Left lung (tissue), 10 donors: ENCODE data around the gene TRIM69. TPM values are rescaled to one million over a fixed set of nuclear protein-coding genes. Genes with fewer than 3 reads are reported as not detected.

Experiments
- ATAC-seq: fragments of 200-7000 bp; cut with Tn5 transposase; one replicate; pipeline ENCODE4 v1.9.1; 2020; ENCODE audit warnings: moderate library complexity
- DNase-seq, 4 donors: peaks; one replicate each; pipeline ENCODE4 v3.0.0-alpha.2; 2013 to 2020
- H3K27ac ChIP-seq, 2 donors: fragments of 200-600 bp; sonication (generic) in 1 of 2; one replicate each; pipeline versions ENCODE4 v1.5.0 to v1.8.0; 2020 to 2021
- H3K27me3 ChIP-seq, 2 donors: fragments of 200-600 bp; sonication (generic) in 1 of 2; one replicate each; pipeline versions ENCODE4 v1.5.0 to v1.8.0; 2020 to 2021
- H3K36me3 ChIP-seq, 2 donors: fragments of 200-600 bp; sonication (generic) in 1 of 2; one replicate each; pipeline versions ENCODE4 v1.5.0 to v1.8.0; 2020 to 2021
- H3K4me1 ChIP-seq, 2 donors: fragments of 200-600 bp; one replicate each; pipeline ENCODE4 v1.8.0; 2021
- H3K4me3 ChIP-seq, 2 donors: fragments of 200-600 bp; sonication (generic) in 1 of 2; one replicate each; pipeline versions ENCODE4 v1.5.0 to v1.8.0; 2020 to 2021; ENCODE audit warnings: mild to moderate bottlenecking in 1 of 2
- H3K9me3 ChIP-seq, 2 donors: fragments of 200-600 bp; sonication (generic) in 1 of 2; one replicate each; pipeline versions ENCODE4 v1.5.0 to v1.8.0; 2020 to 2021
- CTCF ChIP-seq, 2 donors: fragments of 200-600 bp; sonication (generic) in 1 of 2; IDR thresholded peaks; one replicate each; pipeline versions ENCODE4 v1.5.0 to v1.8.0; 2021; ENCODE audit warnings: antibody characterized with exemption in 2 of 2
- intact Hi-C, 2 donors: fragments of 100-400 bp; cut with DNase I; formaldehyde crosslinking; loops; one replicate each; pipeline versions ENCODE4 v1.11.2 to v1.14.2; 2022
- polyA plus RNA-seq, 6 donors: library from polyadenylated mRNA; unstranded; fragments of 120-200 nt; gene quantifications; one replicate each; pipeline ENCODE4 v1.2.1, GENCODE V29; 2013; ENCODE audit not compliant: insufficient read length in 6 of 6
- total RNA-seq, 2 donors: library from RNA; stranded (reverse); fragmentation: NEBNext Ultra II Directional; extraction: Animal tissue kit (Norgen Biotek cat#: 25700); gene quantifications; one replicate each; pipeline ENCODE4 v1.2.1, GENCODE V29; 2021
- donor health status: DM: no; HTN: yes; CAD: no.
- donor health status: DM: no; HTN: no; CAD: no.

The TRIM69 gene
- total and polyA plus RNA-seq, 8 donors = 15.5 to 30.8 (median 23.5) TPM

- Histone ChIP-seq H3K4me3 (peak overlapping the region; percentile 62 to 92), H3K9me3 (no peaks in the 10 kb centered on the region), H3K27ac (peak overlapping the region; percentile 98 to 100), H3K27me3 (no peaks in the 10 kb centered on the region), H3K36me3 (peaks cover 0 to 47% of the 10 kb centered on the region in 2 donors), H3K4me1 (peaks cover 18 to 59% of the 10 kb centered on the region in 2 donors)
- intact Hi-C loops = no loop called here
- no peak for TF ChIP-seq CTCF (IDR thresholded peaks at IDR 0.05)
- DNase-seq = peak; percentile 76 to 91 (median 79)
- ATAC-seq = peak; percentile 67
Measured at GRCh38 chr15:44712346-44713005, 23.9 kb upstream of the TRIM69 start.

- Histone ChIP-seq H3K27ac (peak overlapping the region; percentile 98 to 100), H3K4me3 (peak overlapping the region; percentile 62 to 92), H3K27me3 (no peaks in the 10 kb centered on the region), H3K4me1 (peaks cover 18 to 67% of the 10 kb centered on the region in 2 donors), H3K9me3 (no peaks in the 10 kb centered on the region), H3K36me3 (peaks cover 0 to 55% of the 10 kb centered on the region in 2 donors)
- ATAC-seq (no peak), DNase-seq (no peak)
- no peak for TF ChIP-seq CTCF (IDR thresholded peaks at IDR 0.05)
- intact Hi-C loops = no loop called here
Measured at GRCh38 chr15:44713006-44713966, 23.0 kb upstream of the TRIM69 start.

GRCh38 chr15:44715142-44715796, 21.1 kb upstream of the TRIM69 start:
- intact Hi-C loops = no loop called here
- H3K9me3 ChIP-seq = no peaks in the 10 kb centered on the region
- peaks cover 24 to 69% of the 10 kb centered on the region in 2 donors for H3K4me1 ChIP-seq
- H3K4me3 ChIP-seq = peak overlapping the region in 1 of 2 donors; percentile 92
- ATAC-seq = no peak
- DNase-seq = no peak
- no peaks in the 10 kb centered on the region for H3K27me3 ChIP-seq
- peaks cover 0 to 74% of the 10 kb centered on the region in 2 donors for H3K36me3 ChIP-seq
- TF ChIP-seq CTCF (IDR thresholded peaks at IDR 0.05) = no peak
- H3K27ac ChIP-seq = peak overlapping the region in 1 of 2 donors; percentile 18

- intact Hi-C loops = no loop called here
- Histone ChIP-seq H3K36me3 (peaks cover 0 to 77% of the 10 kb centered on the region in 2 donors), H3K4me3 (peak overlapping the region in 1 of 2 donors; percentile 92)
Measured at GRCh38 chr15:44715797-44716334, 20.5 kb upstream of the TRIM69 start.

More at GRCh38 chr15:44715797-44716334, 20.5 kb upstream of the TRIM69 start:
- Histone ChIP-seq H3K27me3 (no peaks in the 10 kb centered on the region), H3K27ac (peak overlapping the region in 1 of 2 donors; percentile 18), H3K9me3 (no peaks in the 10 kb centered on the region), H3K4me1 (peaks cover 23 to 75% of the 10 kb centered on the region in 2 donors)
- no peak for TF ChIP-seq CTCF (IDR thresholded peaks at IDR 0.05)
- no peak for ATAC-seq
- no peak for DNase-seq
